Astrocyte (in vitro differentiated cells and primary cell): ENCODE results near the gene MYOZ3. TPM values are rescaled to one million over a fixed set of nuclear protein-coding genes. Genes with fewer than 3 reads are reported as not detected.
A peak's percentile ranks its signal among the peaks of the same experiment; 100 is the strongest.

ENCODE experiments used
- DNase-seq: peaks from one replicate; pipeline ENCODE4 v3.0.0-alpha.2; 2010; ENCODE audit warnings: low read depth
- FAIRE-seq: peaks from 2 replicates; lab custom pipeline; 2011; peaks lifted over from hg19 to GRCh38; lab: Jason Lieb, UNC
- H2AFZ ChIP-seq: 2 replicates; pipeline ENCODE4 v1.6.0; 2012; ENCODE audit warnings: low read depth, low read length, inconsistent platforms
- H3K27ac ChIP-seq: 2 replicates; pipeline ENCODE4 v1.5.1; 2011; ENCODE audit warnings: low read depth, low read length, inconsistent platforms
- H3K27me3 ChIP-seq: 2 replicates; pipeline ENCODE4 v1.6.0; 2011; ENCODE audit warnings: low read length, inconsistent platforms; ENCODE audit not compliant: insufficient read depth
- H3K36me3 ChIP-seq: 2 replicates; pipeline ENCODE4 v1.5.1; 2011; ENCODE audit warnings: low read length, inconsistent platforms; ENCODE audit not compliant: insufficient read depth
- H3K4me1 ChIP-seq: 2 replicates; pipeline ENCODE4 v1.5.1; 2011; ENCODE audit warnings: low read length, inconsistent platforms; ENCODE audit not compliant: insufficient read depth
- H3K4me2 ChIP-seq: 2 replicates; pipeline ENCODE4 v1.6.0; 2012; ENCODE audit warnings: low read length, inconsistent platforms
- H3K4me3 ChIP-seq: 2 replicates; pipeline ENCODE4 v1.5.1; 2011; ENCODE audit warnings: low read depth, mild to moderate bottlenecking, low read length, inconsistent platforms; ENCODE audit not compliant: insufficient read depth
- H3K79me2 ChIP-seq: 2 replicates; pipeline ENCODE4 v1.6.0; 2012; ENCODE audit warnings: mild to moderate bottlenecking, low read length, inconsistent platforms; ENCODE audit not compliant: insufficient read depth
- H3K9ac ChIP-seq: 2 replicates; pipeline ENCODE4 v1.6.0; 2012; ENCODE audit warnings: mild to moderate bottlenecking, low read length, inconsistent platforms
- H3K9me3 ChIP-seq: 2 replicates; pipeline ENCODE4 v1.5.1; 2012; ENCODE audit warnings: low read depth, mild to moderate bottlenecking, low read length, inconsistent platforms; ENCODE audit not compliant: insufficient read depth
- H4K20me1 ChIP-seq: 2 replicates; pipeline ENCODE4 v1.6.0; 2012; ENCODE audit warnings: low read length, inconsistent platforms; ENCODE audit not compliant: insufficient read depth
- H3K27ac Mint-ChIP-seq: one replicate; pipeline ENCODE4 v1.8.0; 2021; ENCODE audit warnings: mild to moderate bottlenecking, mixed read lengths; ENCODE audit not compliant: unreplicated experiment
- H3K27me3 Mint-ChIP-seq: one replicate; pipeline ENCODE4 v1.8.0; 2021; ENCODE audit warnings: low read depth, mixed read lengths; ENCODE audit not compliant: unreplicated experiment
- H3K36me3 Mint-ChIP-seq: one replicate; pipeline ENCODE4 v1.8.0; 2021; ENCODE audit warnings: low read depth, mixed read lengths; ENCODE audit not compliant: unreplicated experiment
- H3K4me1 Mint-ChIP-seq: one replicate; pipeline ENCODE4 v1.8.0; 2021; ENCODE audit warnings: low read depth, mixed read lengths; ENCODE audit not compliant: unreplicated experiment
- H3K4me3 Mint-ChIP-seq: one replicate; pipeline ENCODE4 v1.8.0; 2021; ENCODE audit warnings: mild to moderate bottlenecking, moderate library complexity, mixed read lengths; ENCODE audit not compliant: unreplicated experiment
- H3K9me3 Mint-ChIP-seq: one replicate; pipeline ENCODE4 v1.8.0; 2021; ENCODE audit warnings: mild to moderate bottlenecking, mixed read lengths; ENCODE audit not compliant: unreplicated experiment
- EZH2 ChIP-seq: IDR thresholded peaks from 2 replicates; pipeline ENCODE4 v1.6.1; 2012; ENCODE audit warnings: mild to moderate bottlenecking, low read length, inconsistent platforms; ENCODE audit not compliant: insufficient read depth
- total RNA-seq: library from RNA; stranded (reverse); gene quantifications from 2 replicates; pipeline ENCODE4 v1.2.1, GENCODE V29; 2021
- TF ChIP-seq, protein P1 (sequence below): IDR thresholded peaks from 2 replicates; pipeline ENCODE4 v1.5.1; 2011; ENCODE audit warnings: low read depth, mild to moderate bottlenecking, inconsistent platforms, low read length, moderate library complexity; ENCODE audit not compliant: insufficient read depth

The MYOZ3 gene
- total RNA-seq, 1 donor from 2014 or later, result 5.5 TPM

GRCh38 chr5:150641006-150641570 is 20.0 kb upstream of the MYOZ3 start:
- H3K4me1 Mint-ChIP-seq, result peaks cover 81% of the 10 kb centered on the region
- H3K4me3 Mint-ChIP-seq, result peak overlapping the region; percentile 82

GRCh38 chr5:150641824-150642566 is 19.1 kb upstream of the MYOZ3 start:
- Histone ChIP-seq H3K4me2 (peak overlapping the region; percentile 86), H3K4me3 (peak overlapping the region; percentile 62), H3K79me2 (peaks cover 58% of the 10 kb centered on the region), H3K4me1 (peaks cover 81% of the 10 kb centered on the region), H3K36me3 (no peaks in the 10 kb centered on the region), H2AFZ (no peak overlapping the region), H3K27ac (peak overlapping the region; percentile 99), H3K9ac (peak overlapping the region; percentile 90), H3K27me3 (no peaks in the 10 kb centered on the region), H4K20me1 (peaks cover 34% of the 10 kb centered on the region), H3K9me3 (no peaks in the 10 kb centered on the region)
- FAIRE-seq (no peak), DNase-seq (no peak)
- no peaks in the 10 kb centered on the region for H3K9me3 Mint-ChIP-seq
- peak overlapping the region; percentile 82 for H3K4me3 Mint-ChIP-seq
- H3K27me3 Mint-ChIP-seq, result no peaks in the 10 kb centered on the region
- peak overlapping the region; percentile 96 for H3K27ac Mint-ChIP-seq
- no peak for TF ChIP-seq EZH2
- TF ChIP-seq, protein P1, sequence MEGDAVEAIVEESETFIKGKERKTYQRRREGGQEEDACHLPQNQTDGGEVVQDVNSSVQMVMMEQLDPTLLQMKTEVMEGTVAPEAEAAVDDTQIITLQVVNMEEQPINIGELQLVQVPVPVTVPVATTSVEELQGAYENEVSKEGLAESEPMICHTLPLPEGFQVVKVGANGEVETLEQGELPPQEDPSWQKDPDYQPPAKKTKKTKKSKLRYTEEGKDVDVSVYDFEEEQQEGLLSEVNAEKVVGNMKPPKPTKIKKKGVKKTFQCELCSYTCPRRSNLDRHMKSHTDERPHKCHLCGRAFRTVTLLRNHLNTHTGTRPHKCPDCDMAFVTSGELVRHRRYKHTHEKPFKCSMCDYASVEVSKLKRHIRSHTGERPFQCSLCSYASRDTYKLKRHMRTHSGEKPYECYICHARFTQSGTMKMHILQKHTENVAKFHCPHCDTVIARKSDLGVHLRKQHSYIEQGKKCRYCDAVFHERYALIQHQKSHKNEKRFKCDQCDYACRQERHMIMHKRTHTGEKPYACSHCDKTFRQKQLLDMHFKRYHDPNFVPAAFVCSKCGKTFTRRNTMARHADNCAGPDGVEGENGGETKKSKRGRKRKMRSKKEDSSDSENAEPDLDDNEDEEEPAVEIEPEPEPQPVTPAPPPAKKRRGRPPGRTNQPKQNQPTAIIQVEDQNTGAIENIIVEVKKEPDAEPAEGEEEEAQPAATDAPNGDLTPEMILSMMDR, result no peak
- peaks cover 74% of the 10 kb centered on the region for H3K4me1 Mint-ChIP-seq
- H3K36me3 Mint-ChIP-seq, result peaks cover 2% of the 10 kb centered on the region

More at GRCh38 chr5:150641006-150641570, 20.0 kb upstream of the MYOZ3 start:
- Histone ChIP-seq H3K27me3 (no peaks in the 10 kb centered on the region), H2AFZ (peak overlapping the region; percentile 6), H3K4me1 (peaks cover 90% of the 10 kb centered on the region), H3K27ac (peak overlapping the region; percentile 99), H3K4me2 (peak overlapping the region; percentile 86), H4K20me1 (peaks cover 28% of the 10 kb centered on the region), H3K9me3 (no peaks in the 10 kb centered on the region), H3K9ac (peak overlapping the region; percentile 90), H3K79me2 (peaks cover 50% of the 10 kb centered on the region), H3K4me3 (peak overlapping the region; percentile 62), H3K36me3 (no peaks in the 10 kb centered on the region)
- Mint-ChIP-seq H3K36me3 (peaks cover 2% of the 10 kb centered on the region), H3K27ac (peak overlapping the region; percentile 96), H3K27me3 (no peaks in the 10 kb centered on the region), H3K9me3 (no peaks in the 10 kb centered on the region)
- no peak for FAIRE-seq
- peak; percentile 85 for DNase-seq
- TF ChIP-seq, protein P1, result no peak
- TF ChIP-seq EZH2, result no peak
